HUES64 (cell line): ENCODE measurements around the gene BCR.

Experiments used
- H3K27ac ChIP-seq: 2 replicates; pipeline ENCODE4 v1.7.0; 2013; ENCODE audit warnings: low read depth, low read length, inconsistent platforms
- H3K27me3 ChIP-seq: 2 replicates; pipeline ENCODE4 v1.6.1; 2013; ENCODE audit warnings: mild to moderate bottlenecking, low read length; ENCODE audit not compliant: insufficient read depth
- H3K36me3 ChIP-seq: 2 replicates; pipeline ENCODE4 v1.6.1; 2013; ENCODE audit warnings: mild to moderate bottlenecking, low read length; ENCODE audit not compliant: insufficient read depth
- H3K4me1 ChIP-seq: 2 replicates; pipeline ENCODE4 v1.6.1; 2013; ENCODE audit warnings: mild to moderate bottlenecking, low read length, moderate library complexity; ENCODE audit not compliant: insufficient read depth
- H3K4me3 ChIP-seq: 2 replicates; pipeline ENCODE4 v1.5.1; 2013; ENCODE audit warnings: mild to moderate bottlenecking, low read length, moderate library complexity
- H3K9ac ChIP-seq: 2 replicates; pipeline ENCODE4 v1.6.1; 2013; ENCODE audit warnings: mild to moderate bottlenecking, low read depth, low read length
- H3K9me3 ChIP-seq: 2 replicates; pipeline ENCODE4 v1.6.1; 2013; ENCODE audit warnings: low read depth, low read length; ENCODE audit not compliant: insufficient read depth
- WGBS: fragments of 150-250, 120-280 bp; methylation state at CpG from one replicate; pipeline ENCODE4 v1.1.7; 2013; ENCODE audit warnings: missing lambda C conversion rate; 5-methylcytosine and 5-hydroxymethylcytosine counted together

Gene BCR

GRCh38 chr22:23152238-23153114 lies 27.8 kb upstream of the BCR start:
- Histone ChIP-seq H3K9me3 (no peaks in the 10 kb centered on the region), H3K4me3 (no peak overlapping the region), H3K4me1 (peaks cover 16% of the 10 kb centered on the region), H3K36me3 (no peaks in the 10 kb centered on the region), H3K27me3 (no peaks in the 10 kb centered on the region), H3K27ac (no peak overlapping the region), H3K9ac (no peak overlapping the region)
- 90% methylated on average over 19 of the region's 19 CpGs for WGBS

GRCh38 chr22:23153994-23154393 lies 26.3 kb upstream of the BCR start:
- Histone ChIP-seq H3K4me3 (no peak overlapping the region), H3K27me3 (no peaks in the 10 kb centered on the region), H3K27ac (no peak overlapping the region), H3K9ac (no peak overlapping the region), H3K36me3 (no peaks in the 10 kb centered on the region), H3K4me1 (peaks cover 16% of the 10 kb centered on the region), H3K9me3 (no peaks in the 10 kb centered on the region)
- 75% methylated on average over 7 of the region's 7 CpGs for WGBS

DNA sequence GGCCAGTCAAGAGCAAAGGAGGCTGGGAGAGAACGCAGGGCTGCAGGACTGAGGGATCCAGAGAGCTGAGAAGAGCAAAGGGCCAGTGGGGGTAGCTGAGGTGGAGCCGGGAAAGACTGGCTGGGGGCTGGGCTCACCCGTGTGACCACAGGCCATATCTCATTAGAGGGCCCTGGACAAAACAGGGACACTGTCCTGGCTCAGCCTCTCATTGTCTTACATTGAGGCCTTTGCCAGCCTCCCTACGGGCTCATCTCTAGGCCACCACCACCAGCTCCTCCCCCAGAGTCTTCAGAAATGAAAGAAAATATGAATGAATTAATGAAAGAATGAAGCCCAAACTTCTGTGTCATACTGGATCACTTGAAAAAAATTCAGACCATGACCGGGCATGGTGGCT lies 25.8 kb upstream of the BCR start:
- H3K27me3 ChIP-seq, result no peaks in the 10 kb centered on the region
- WGBS, result 86% methylated on average over 4 of the region's 5 CpGs
- no peak overlapping the region for H3K9ac ChIP-seq
- H3K4me3 ChIP-seq, result no peak overlapping the region
- H3K9me3 ChIP-seq, result no peaks in the 10 kb centered on the region
- no peak overlapping the region for H3K27ac ChIP-seq
- H3K4me1 ChIP-seq, result peaks cover 14% of the 10 kb centered on the region
- no peaks in the 10 kb centered on the region for H3K36me3 ChIP-seq

DNA sequence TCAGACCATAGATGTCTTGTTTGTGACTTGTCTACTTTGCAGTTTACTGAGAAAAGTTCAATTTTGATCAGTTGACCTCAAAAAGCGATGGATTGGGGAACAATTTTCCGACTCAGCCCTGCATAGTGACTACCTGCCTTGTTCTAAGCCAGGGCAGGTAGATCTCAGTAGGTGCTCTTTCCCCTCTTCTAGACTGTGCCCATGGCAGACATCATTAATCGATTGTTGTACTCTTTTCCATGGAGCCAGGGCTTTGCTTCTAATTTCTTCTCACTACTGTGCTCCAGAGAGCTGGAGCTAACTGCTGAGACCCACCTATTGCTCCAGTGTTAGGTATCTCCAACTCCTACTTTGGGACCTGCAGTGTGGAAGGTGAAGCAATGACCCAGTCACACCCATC lies 25.2 kb upstream of the BCR start:
- Histone ChIP-seq H3K36me3 (no peaks in the 10 kb centered on the region), H3K27ac (no peak overlapping the region), H3K9ac (no peak overlapping the region), H3K4me3 (no peak overlapping the region), H3K27me3 (no peaks in the 10 kb centered on the region), H3K4me1 (peaks cover 12% of the 10 kb centered on the region; the same call in 1 of the 2 replicates), H3K9me3 (no peaks in the 10 kb centered on the region)
- WGBS, result 97% methylated on average over 3 of the region's 3 CpGs

DNA sequence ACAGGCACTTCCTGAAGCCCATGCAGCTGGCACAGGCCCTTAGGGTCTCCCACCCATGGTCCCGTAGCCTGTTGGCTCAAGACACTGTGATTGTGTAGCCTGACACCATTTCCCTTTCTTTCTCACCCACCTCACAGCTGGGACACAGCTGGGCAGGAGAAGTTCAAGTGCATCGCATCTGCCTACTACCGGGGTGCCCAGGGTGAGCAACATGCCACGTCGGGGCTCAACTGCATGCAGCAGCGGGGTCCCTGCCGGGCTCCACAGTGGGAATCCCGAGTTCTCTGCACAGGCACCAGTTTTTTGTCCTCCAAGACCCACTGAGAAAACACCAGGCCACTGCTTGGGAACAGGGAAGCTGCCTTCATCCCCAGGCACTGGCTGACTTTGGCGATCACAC lies 24.5 kb upstream of the BCR start:
- Histone ChIP-seq H3K36me3 (no peaks in the 10 kb centered on the region), H3K27ac (no peak overlapping the region), H3K9ac (no peak overlapping the region), H3K4me3 (no peak overlapping the region), H3K4me1 (peaks cover 12% of the 10 kb centered on the region; the same call in 1 of the 2 replicates), H3K27me3 (no peaks in the 10 kb centered on the region), H3K9me3 (no peaks in the 10 kb centered on the region)
- 90% methylated on average over 9 of the region's 9 CpGs for WGBS

GRCh38 chr22:23156286-23156685 lies 24.0 kb upstream of the BCR start:
- no peak overlapping the region for H3K4me3 ChIP-seq
- no peaks in the 10 kb centered on the region for H3K36me3 ChIP-seq
- H3K4me1 ChIP-seq, result peaks cover 12% of the 10 kb centered on the region; the same call in 1 of the 2 replicates
- H3K27ac ChIP-seq, result no peak overlapping the region
- no peaks in the 10 kb centered on the region for H3K9me3 ChIP-seq
- 47% methylated on average over 8 of the region's 8 CpGs for WGBS
- no peaks in the 10 kb centered on the region for H3K27me3 ChIP-seq
- no peak overlapping the region for H3K9ac ChIP-seq

DNA sequence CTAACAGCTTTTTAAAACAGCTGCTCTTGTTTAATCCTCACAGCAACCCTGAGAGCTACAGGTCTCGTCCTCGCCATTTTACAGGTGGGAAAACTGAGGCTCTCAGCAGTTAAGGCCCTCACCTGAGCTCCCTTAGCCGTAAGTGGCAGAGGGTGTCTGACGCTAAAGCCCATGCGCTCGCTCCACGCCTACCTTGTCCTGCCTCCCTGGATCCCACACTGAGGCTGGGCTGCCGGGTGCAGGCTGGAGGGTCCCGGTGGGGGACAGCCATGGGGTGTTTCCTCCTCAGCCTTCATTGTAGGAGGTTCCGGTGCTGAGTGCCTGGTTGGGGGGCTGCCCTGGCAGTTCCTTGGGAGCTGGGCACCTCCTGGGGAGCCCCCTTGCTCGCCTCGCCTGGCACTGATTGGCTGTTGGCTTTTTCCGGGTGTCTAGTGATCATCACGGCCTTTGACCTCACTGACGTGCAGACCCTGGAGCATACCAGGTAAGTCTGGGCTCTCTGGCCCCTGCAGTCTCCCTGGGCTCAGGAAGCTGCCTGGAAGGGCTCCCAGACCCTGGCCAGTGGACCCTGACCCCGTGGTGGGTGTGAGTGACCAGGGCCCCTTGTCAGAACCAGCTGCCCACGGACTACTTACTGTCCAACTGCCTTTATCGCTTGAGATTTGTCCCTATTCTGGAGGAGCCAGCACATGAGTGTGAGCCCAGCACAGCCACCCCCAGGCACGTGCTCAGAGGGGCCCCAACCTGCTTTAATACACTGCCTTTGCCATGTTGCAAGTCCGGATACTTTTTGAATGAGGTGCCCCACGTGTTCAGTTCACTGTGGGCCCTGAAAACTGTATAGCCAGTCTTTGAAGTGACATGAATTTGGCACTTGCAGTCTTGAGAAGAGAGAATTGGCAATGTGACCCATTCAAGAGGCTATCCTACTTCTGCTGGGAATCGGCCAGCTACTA lies 22.5 kb upstream of the BCR start:
- Histone ChIP-seq H3K4me3 (no peak overlapping the region), H3K9me3 (no peaks in the 10 kb centered on the region)
- WGBS, result 93% methylated on average over 22 of the region's 22 CpGs

DNA sequence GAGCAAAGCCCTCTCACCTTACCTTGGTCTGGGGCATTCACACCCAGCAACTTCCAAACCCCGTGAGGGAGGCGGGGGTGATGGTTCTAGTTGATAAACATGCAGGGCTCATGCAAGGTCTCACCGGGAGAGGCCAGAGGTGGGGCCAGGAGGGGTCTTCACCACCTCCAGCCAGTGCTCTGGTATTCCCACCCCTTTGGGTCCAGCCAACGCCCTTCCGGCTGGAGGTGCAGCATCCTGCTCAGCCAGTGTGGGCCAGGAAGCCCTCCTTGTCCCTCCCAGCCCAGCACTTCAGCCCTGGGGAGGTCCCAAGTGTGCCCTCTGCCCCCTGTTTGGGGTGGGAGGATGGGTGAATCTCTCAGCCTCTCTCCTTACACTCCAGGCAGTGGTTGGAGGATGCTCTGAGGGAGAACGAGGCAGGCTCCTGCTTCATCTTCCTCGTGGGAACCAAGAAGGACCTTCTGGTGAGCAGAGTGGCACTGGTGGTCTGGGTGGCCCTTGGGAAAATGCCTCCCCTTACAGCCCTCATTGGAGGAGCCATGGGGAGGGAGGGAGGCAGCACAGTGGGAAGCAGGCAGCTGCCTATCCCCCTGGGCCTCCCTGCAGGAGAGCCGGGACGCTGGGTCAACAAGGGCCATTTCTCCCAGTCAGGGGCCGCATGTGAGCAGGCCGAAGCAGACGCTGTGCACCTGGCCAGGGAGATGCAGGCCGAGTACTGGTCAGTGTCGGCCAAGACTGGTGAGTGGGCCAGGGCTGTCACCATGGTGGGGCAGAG lies 21.6 kb upstream of the BCR start:
- Histone ChIP-seq H3K27ac (no peak overlapping the region), H3K4me1 (0 out of 2 replicates have a peak, but pooled peaks cover 6% of the 10 kb centered on the region), H3K4me3 (no peak overlapping the region), H3K9ac (no peak overlapping the region), H3K9me3 (no peaks in the 10 kb centered on the region), H3K36me3 (no peaks in the 10 kb centered on the region), H3K27me3 (no peaks in the 10 kb centered on the region)
- WGBS, result 81% methylated on average over 14 of the region's 14 CpGs

More for the DNA sequence above, 22.5 kb upstream of the BCR start:
- H3K4me1 ChIP-seq, result 0 out of 2 replicates have a peak, but pooled peaks cover 6% of the 10 kb centered on the region
- H3K9ac ChIP-seq, result no peak overlapping the region
- no peaks in the 10 kb centered on the region for H3K36me3 ChIP-seq
- no peak overlapping the region for H3K27ac ChIP-seq
- no peaks in the 10 kb centered on the region for H3K27me3 ChIP-seq

DNA sequence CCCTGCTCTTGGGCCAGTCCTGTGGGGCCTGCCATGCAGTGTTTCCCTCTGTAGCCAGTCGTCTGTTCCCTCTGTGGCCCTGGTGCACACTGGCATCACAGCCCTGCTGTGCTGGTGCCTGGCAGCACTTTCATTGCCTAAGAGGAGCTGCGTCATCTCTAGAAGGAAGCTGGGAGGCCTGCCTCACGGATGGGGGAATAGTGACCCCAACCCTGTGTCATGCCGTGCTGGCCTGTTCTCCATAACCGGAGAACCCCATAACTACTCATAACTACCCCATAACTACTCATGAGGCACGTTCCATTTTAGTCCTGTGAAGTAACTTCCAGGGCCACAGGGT lies 21.0 kb upstream of the BCR start:
- Histone ChIP-seq H3K36me3 (no peaks in the 10 kb centered on the region), H3K4me1 (0 out of 2 replicates have a peak, but pooled peaks cover 6% of the 10 kb centered on the region), H3K27ac (no peak overlapping the region), H3K4me3 (no peak overlapping the region), H3K27me3 (no peaks in the 10 kb centered on the region), H3K9me3 (no peaks in the 10 kb centered on the region), H3K9ac (no peak overlapping the region)
- 89% methylated on average over 6 of the region's 6 CpGs for WGBS

- H3K27me3 ChIP-seq, result no peaks in the 10 kb centered on the region
- H3K9me3 ChIP-seq, result no peaks in the 10 kb centered on the region
- 0 out of 2 replicates have a peak, but pooled peaks cover 6% of the 10 kb centered on the region for H3K4me1 ChIP-seq
- H3K9ac ChIP-seq, result no peak overlapping the region
- WGBS, result 91% methylated on average over 4 of the region's 4 CpGs
- no peak overlapping the region for H3K27ac ChIP-seq
- no peak overlapping the region for H3K4me3 ChIP-seq
- H3K36me3 ChIP-seq, result no peaks in the 10 kb centered on the region
Observed at GRCh38 chr22:23161029-23161428, 19.3 kb upstream of the BCR start.
